GM12892 (cell line): ENCODE data around the gene THBS3.

Experiments
- POLR2A ChIP-seq: IDR thresholded peaks from 2 replicates; pipeline ENCODE4 v1.6.1; 2011; ENCODE audit warnings: low read depth, low read length, control low read depth
- POLR2AphosphoS5 ChIP-seq: IDR thresholded peaks from 2 replicates; pipeline ENCODE4 v1.6.1; 2011; ENCODE audit warnings: low read depth, low read length, control low read depth

DNA sequence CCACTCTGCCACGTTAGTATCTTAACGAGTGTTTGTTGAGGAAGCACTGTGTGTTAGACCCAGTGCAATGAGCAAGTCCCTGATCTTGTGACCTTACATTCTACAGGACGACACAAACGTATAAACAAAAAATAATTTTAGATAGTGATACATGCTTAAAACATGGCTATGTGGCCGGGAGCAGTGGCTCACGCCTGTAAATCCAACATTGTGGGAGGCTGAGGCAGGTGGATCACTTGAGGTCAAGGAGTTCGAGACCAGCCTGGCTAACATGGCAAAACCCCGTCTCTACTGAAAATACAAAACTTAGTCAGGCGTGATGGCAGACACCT, 20.4 kb upstream of the THBS3 start:
- TF ChIP-seq POLR2A (no peak), POLR2AphosphoS5 (peak; percentile 7; the same call in 1 of the 2 replicates)
